ENCODE measurements around the gene SULF2.

Gene SULF2

GRCh38 chr20:47711046-47711752, 74.1 kb downstream of the SULF2 start:
- DNase-seq (ENCODE audit: low read depth in 2 of 2) = no peak

GRCh38 chr20:47710665-47711045, 74.6 kb downstream of the SULF2 start:
- no peak for DNase-seq (ENCODE audit: low read depth in 2 of 2)

- no peak for DNase-seq (ENCODE audit: low read depth in 2 of 2)
Measured at GRCh38 chr20:47708953-47709833, 76.1 kb downstream of the SULF2 start.

GRCh38 chr20:47708140-47708807, 77.0 kb downstream of the SULF2 start:
- DNase-seq (ENCODE audit: low read depth in 2 of 2) = no peak

GRCh38 chr20:47706345-47706744, 78.9 kb downstream of the SULF2 start:
- DNase-seq (ENCODE audit: low read depth in 2 of 2) = no peak

GRCh38 chr20:47705497-47705856, 79.8 kb downstream of the SULF2 start:
- DNase-seq (ENCODE audit: low read depth in 2 of 2) = no peak

GRCh38 chr20:47704746-47705496, 80.4 kb downstream of the SULF2 start:
- no peak for DNase-seq (ENCODE audit: low read depth in 2 of 2)

- no peak for DNase-seq (ENCODE audit: low read depth in 2 of 2)
Measured at GRCh38 chr20:47703748-47704147, 81.5 kb downstream of the SULF2 start.

GRCh38 chr20:47701612-47702011, 83.7 kb downstream of the SULF2 start:
- no peak for DNase-seq (ENCODE audit: low read depth in 2 of 2)

- DNase-seq (ENCODE audit: low read depth in 2 of 2) = no peak
Measured at GRCh38 chr20:47700327-47700726, 85.0 kb downstream of the SULF2 start.

- DNase-seq (ENCODE audit: low read depth in 2 of 2) = no peak
Measured at GRCh38 chr20:47699818-47700217, 85.5 kb downstream of the SULF2 start.

- DNase-seq (ENCODE audit: low read depth in 2 of 2) = no peak
Measured at GRCh38 chr20:47698142-47698541, 87.1 kb downstream of the SULF2 start.

GRCh38 chr20:47696856-47697255, 88.4 kb downstream of the SULF2 start:
- DNase-seq (ENCODE audit: low read depth in 2 of 2) = no peak

- DNase-seq (ENCODE audit: low read depth in 2 of 2) = no peak
Measured at GRCh38 chr20:47694021-47694818, 91.1 kb downstream of the SULF2 start.

- DNase-seq (ENCODE audit: low read depth in 2 of 2) = no peak
Measured at GRCh38 chr20:47691625-47692024, 93.7 kb downstream of the SULF2 start.

GRCh38 chr20:47689731-47690130, 95.5 kb downstream of the SULF2 start:
- DNase-seq (ENCODE audit: low read depth in 2 of 2) = no peak

GRCh38 chr20:47688385-47689381, 96.6 kb downstream of the SULF2 start:
- no peak for DNase-seq (ENCODE audit: low read depth in 2 of 2)

GRCh38 chr20:47687095-47687987, 97.9 kb downstream of the SULF2 start:
- no peak for DNase-seq (ENCODE audit: low read depth in 2 of 2)

GRCh38 chr20:47686545-47686944, 98.7 kb downstream of the SULF2 start:
- no peak for DNase-seq (ENCODE audit: low read depth in 2 of 2)

All from stimulated activated CD4-positive, alpha-beta T cell treated with anti-CD3 and anti-CD28 coated beads, Interleukin-1b, Interleukin-23, amount 100 ng/mL, for 1 hour (primary cell).